Measurements from ENCODE around the gene KCNJ9.

GRCh38 chr1:160127381-160127780, 46.0 kb downstream of the KCNJ9 start:
- TF ChIP-seq CTCF (conservative IDR thresholded peaks at IDR 0.05; ENCODE audit: low read depth in 2 of 2) (no peak), POLR2AphosphoS5 (IDR thresholded peaks at IDR 0.05; ENCODE audit: low read depth) (no peak), EZH2 (IDR thresholded peaks at IDR 0.05; ENCODE audit: low read depth, unreplicated experiment) (no peak), CREB1 (CRISPR knock-in tag; IDR thresholded peaks at IDR 0.05; ENCODE audit: low read depth) (no peak), EZH2phosphoT487 (IDR thresholded peaks at IDR 0.05; ENCODE audit: unreplicated experiment) (no peak), REST (IDR thresholded peaks at IDR 0.05; ENCODE audit: unreplicated experiment) (no peak), ZNF331 (CRISPR knock-in tag; IDR thresholded peaks at IDR 0.05; ENCODE audit: low read depth) (no peak), JUNB (IDR thresholded peaks at IDR 0.05; ENCODE audit: unreplicated experiment) (no peak), STAT1 (IDR thresholded peaks at IDR 0.05; ENCODE audit: unreplicated experiment) (no peak), ZNF114 (CRISPR knock-in tag; IDR thresholded peaks at IDR 0.05) (no peak)
